HFFc6 (cell line): ENCODE data around the gene FILIP1L. TPM values are rescaled to one million over a fixed set of nuclear protein-coding genes. Genes with fewer than 3 reads are reported as not detected.

Experiments
- DNase-seq: peaks from one replicate; pipeline ENCODE4 v3.0.0-alpha.2; 2018
- H3K27ac Mint-ChIP-seq: 2 replicates; pipeline ENCODE4 v1.8.0; 2020; ENCODE audit warnings: mild to moderate bottlenecking, mixed read lengths
- H3K27me3 Mint-ChIP-seq: 2 replicates; pipeline ENCODE4 v1.8.0; 2021; ENCODE audit warnings: mild to moderate bottlenecking, moderate library complexity, mixed read lengths; ENCODE audit not compliant: insufficient read depth
- H3K36me3 Mint-ChIP-seq: 2 replicates; pipeline ENCODE4 v1.8.0; 2021; ENCODE audit warnings: low read depth, mixed read lengths
- H3K4me1 Mint-ChIP-seq: 2 replicates; pipeline ENCODE4 v1.8.0; 2020; ENCODE audit warnings: low read depth, mixed read lengths
- H3K4me3 Mint-ChIP-seq: 2 replicates; pipeline ENCODE4 v1.8.0; 2020; ENCODE audit warnings: mild to moderate bottlenecking, moderate library complexity, mixed read lengths
- H3K9me3 Mint-ChIP-seq: 2 replicates; pipeline ENCODE4 v1.8.0; 2020; ENCODE audit warnings: mild to moderate bottlenecking, mixed read lengths
- CTCF ChIP-seq: fragments of 200-600 bp; sonication (generic); IDR thresholded peaks from 2 replicates; pipeline ENCODE4 v1.5.0; 2021; ENCODE audit warnings: antibody characterized with exemption, mild to moderate bottlenecking
- total RNA-seq, 6 experiments: library from RNA; stranded (reverse); fragmentation: NEBNext Ultra II Directional; extraction: Animal tissue kit (Norgen Biotek cat#: 25700); gene quantifications; 2 replicates in 1 of 6; 3 replicates in 5 of 6; pipeline ENCODE4 v1.2.3, GENCODE V29; 2021

FILIP1L gene
- total RNA-seq, 6 experiments from 2014 or later, result 37.8 to 54.7 (median 48.2) TPM

- Mint-ChIP-seq H3K9me3 (no peaks in the 10 kb centered on the region), H3K4me3 (peak overlapping the region; percentile 80), H3K4me1 (peaks cover 81% of the 10 kb centered on the region), H3K27ac (peak overlapping the region; percentile 98), H3K27me3 (no peaks in the 10 kb centered on the region; the same call in 1 of the 2 replicates), H3K36me3 (peaks cover 10% of the 10 kb centered on the region)
- DNase-seq, result peak; percentile 85
- no peak for TF ChIP-seq CTCF
These were observed 40.5 kb downstream of the FILIP1L start for GRCh38 chr3:100073714-100074307.

- no peak for TF ChIP-seq CTCF
- Mint-ChIP-seq H3K36me3 (peaks cover 10% of the 10 kb centered on the region), H3K4me1 (peaks cover 83% of the 10 kb centered on the region), H3K9me3 (no peaks in the 10 kb centered on the region), H3K27ac (peak overlapping the region; percentile 98), H3K4me3 (peak overlapping the region; percentile 80), H3K27me3 (no peaks in the 10 kb centered on the region; the same call in 1 of the 2 replicates)
- no peak for DNase-seq
These were observed 41.1 kb downstream of the FILIP1L start for GRCh38 chr3:100073049-100073713.

- peaks cover 83% of the 10 kb centered on the region for H3K4me1 Mint-ChIP-seq
- peak overlapping the region; percentile 15 for H3K4me3 Mint-ChIP-seq
- H3K27me3 Mint-ChIP-seq, result no peaks in the 10 kb centered on the region; the same call in 1 of the 2 replicates
- H3K9me3 Mint-ChIP-seq, result no peaks in the 10 kb centered on the region
- peak overlapping the region; percentile 98 for H3K27ac Mint-ChIP-seq
- TF ChIP-seq CTCF, result no peak
- H3K36me3 Mint-ChIP-seq, result peaks cover 10% of the 10 kb centered on the region
- DNase-seq, result no peak
These were observed 41.8 kb downstream of the FILIP1L start for GRCh38 chr3:100072326-100073048.

- peaks cover 10% of the 10 kb centered on the region for H3K36me3 Mint-ChIP-seq
- TF ChIP-seq CTCF, result no peak
- DNase-seq, result no peak
- peaks cover 74% of the 10 kb centered on the region for H3K4me1 Mint-ChIP-seq
- no peak overlapping the region for H3K4me3 Mint-ChIP-seq
- no peaks in the 10 kb centered on the region; the same call in 1 of the 2 replicates for H3K27me3 Mint-ChIP-seq
- H3K27ac Mint-ChIP-seq, result no peak overlapping the region
- H3K9me3 Mint-ChIP-seq, result no peaks in the 10 kb centered on the region
These were observed 44.8 kb downstream of the FILIP1L start for GRCh38 chr3:100069472-100069871.

GRCh38 chr3:100068826-100069225, 45.5 kb downstream of the FILIP1L start:
- Mint-ChIP-seq H3K27me3 (no peaks in the 10 kb centered on the region; the same call in 1 of the 2 replicates), H3K9me3 (no peaks in the 10 kb centered on the region), H3K36me3 (peaks cover 10% of the 10 kb centered on the region), H3K4me1 (peaks cover 74% of the 10 kb centered on the region), H3K4me3 (no peak overlapping the region), H3K27ac (no peak overlapping the region)
- peak; percentile 90 for TF ChIP-seq CTCF
- DNase-seq, result peak; percentile 77
